ENCODE results near the gene POLD3.

The POLD3 gene

DNA sequence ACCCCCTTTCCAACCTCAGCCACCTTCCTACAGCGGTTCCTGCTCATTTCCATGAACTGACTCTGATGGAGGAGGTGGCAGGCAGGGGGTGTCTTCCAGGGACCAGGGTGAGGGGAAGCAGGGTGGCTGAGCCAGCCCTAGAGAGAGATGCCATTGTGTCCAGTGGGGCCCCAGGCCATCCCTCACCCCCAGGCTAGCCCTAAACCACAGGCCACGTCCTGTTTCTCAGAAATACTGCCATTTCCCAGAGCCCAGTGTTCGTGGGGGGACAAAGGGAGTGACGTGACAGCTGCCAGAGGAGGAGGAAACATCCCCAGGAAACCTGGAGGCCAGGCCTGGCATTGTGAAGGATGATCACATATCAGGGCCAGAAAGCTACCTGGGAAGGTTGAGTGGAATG is 99.4 kb downstream of the POLD3 start:
- H3K27ac ChIP-seq (ENCODE audit: low read length) = no peak overlapping the region
- H3K27me3 ChIP-seq (ENCODE audit: control insufficient read depth in 1 of 2, insufficient read depth in 2 of 2, low read length in 2 of 2) = no peaks in the 10 kb centered on the region
- H3K4me1 ChIP-seq (ENCODE audit: control insufficient read depth, insufficient read depth, low read length) = peaks cover 31% of the 10 kb centered on the region
- no peak overlapping the region for H3K9ac ChIP-seq (ENCODE audit: low read length in 2 of 2)
- no peak overlapping the region for H3K4me3 ChIP-seq (ENCODE audit: low read length in 2 of 2)
- no peaks in the 10 kb centered on the region for H3K9me3 ChIP-seq (ENCODE audit: control insufficient read depth in 2 of 2, low read length in 2 of 2)
- H3K36me3 ChIP-seq (ENCODE audit: control insufficient read depth in 2 of 2, insufficient read depth in 2 of 2, low read length in 2 of 2) = no peaks in the 10 kb centered on the region

Data from stomach smooth muscle (tissue), 2 donors.